Measurements from ENCODE around the gene DCTN2.
"Not testable (repeated sequence)": the region's sequence is repeated elsewhere in the genome, so short reads cannot be mapped to it uniquely, and the experiment has no call there.

DCTN2 gene

GRCh38 chr12:57517187-57517586 lies 29.8 kb downstream of the DCTN2 start:
- in situ Hi-C loops (cut with MboI; ENCODE audit: low sequenced_read_pairs) = no loop called here

DNA sequence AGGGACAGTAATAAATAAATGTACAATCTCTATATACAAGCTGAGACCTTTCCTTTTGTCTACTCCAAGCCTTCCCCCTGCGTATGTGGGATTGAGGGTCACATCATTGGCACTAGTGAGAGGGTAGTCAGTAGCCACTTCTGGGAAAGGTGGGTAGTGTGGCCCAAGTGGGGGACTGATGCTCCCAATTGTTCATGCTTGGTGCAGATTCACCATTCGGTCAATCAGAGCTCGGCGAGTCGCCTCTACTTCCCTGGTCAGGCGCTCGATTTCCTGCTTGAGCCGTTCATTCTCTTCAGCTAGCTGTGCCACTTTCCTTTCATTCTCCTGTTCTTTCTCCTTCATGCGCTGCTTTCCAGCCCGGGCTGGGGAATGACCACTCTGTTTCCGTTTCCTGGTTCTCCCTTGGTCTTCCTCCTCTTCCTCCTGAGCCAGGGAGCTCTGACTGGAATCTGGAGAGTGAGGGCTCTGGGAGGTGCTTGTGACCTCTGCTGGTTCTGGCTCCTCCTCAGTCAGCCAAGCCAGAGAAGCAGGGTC lies 30.3 kb downstream of the DCTN2 start:
- in situ Hi-C loops (cut with MboI; ENCODE audit: low sequenced_read_pairs) = no loop called here

- in situ Hi-C loops (cut with MboI; ENCODE audit: low sequenced_read_pairs) = no loop called here
These were observed 31.0 kb downstream of the DCTN2 start for GRCh38 chr12:57515934-57516541.

DNA sequence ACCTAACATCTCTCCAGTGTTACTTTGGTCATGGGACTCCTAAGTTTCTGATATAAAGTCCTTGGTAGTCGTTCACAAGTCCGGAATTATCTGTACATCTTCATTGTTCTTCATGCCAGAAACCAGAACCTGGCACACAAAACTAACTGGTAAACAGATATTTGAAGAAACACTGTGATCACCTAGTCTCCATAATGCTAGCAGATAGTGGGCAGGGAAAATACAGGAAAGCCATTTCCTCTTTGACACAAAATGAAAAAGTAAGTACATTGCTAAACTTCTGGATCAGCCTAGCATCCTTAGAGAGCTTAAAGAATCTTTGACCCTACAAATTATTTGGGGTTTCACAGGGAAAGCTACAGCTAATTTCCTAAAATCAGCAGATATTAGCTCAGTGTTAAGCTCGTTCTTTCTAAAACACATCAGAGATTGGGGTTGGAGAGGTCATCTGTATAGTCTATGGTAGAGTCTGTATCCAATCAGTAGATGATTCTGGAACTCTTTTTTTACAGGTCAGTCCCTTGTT lies 31.5 kb downstream of the DCTN2 start:
- in situ Hi-C loops (cut with MboI; ENCODE audit: low sequenced_read_pairs) = no loop called here

DNA sequence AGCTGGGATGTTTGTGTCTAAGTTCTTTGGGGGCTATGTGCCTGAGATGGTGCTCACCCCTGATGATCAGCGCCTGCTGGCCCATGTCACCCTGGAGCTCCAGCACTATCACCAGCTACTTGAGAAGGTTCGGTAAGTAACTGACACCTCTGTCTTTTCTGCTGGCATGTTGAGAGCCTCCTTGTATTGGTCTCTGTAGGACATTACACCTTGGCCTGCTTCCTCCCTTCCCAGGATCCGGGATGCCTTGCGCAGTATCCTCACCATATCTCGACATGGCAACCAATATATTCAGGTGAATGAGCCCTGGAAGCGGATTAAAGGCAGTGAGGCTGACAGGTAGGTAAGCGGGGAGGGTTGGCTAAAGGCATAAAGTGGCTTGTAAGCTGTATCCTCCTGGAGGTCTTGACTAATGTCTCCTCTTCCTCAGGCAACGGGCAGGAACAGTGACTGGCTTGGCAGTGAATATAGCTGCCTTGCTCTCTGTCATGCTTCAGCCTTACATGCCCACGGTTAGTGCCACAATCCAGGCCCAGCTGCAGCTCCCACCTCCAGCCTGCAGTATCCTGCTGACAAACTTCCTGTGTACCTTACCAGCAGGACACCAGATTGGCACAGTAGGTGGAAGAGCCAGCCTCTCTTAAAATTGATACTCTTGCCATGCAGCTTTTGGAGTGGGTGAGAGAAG lies 32.1 kb downstream of the DCTN2 start:
- in situ Hi-C loops (cut with MboI; ENCODE audit: low sequenced_read_pairs) = no loop called here

GRCh38 chr12:57514246-57514645 lies 32.7 kb downstream of the DCTN2 start:
- in situ Hi-C loops (cut with MboI; ENCODE audit: low sequenced_read_pairs) = not testable (repeated sequence)

DNA sequence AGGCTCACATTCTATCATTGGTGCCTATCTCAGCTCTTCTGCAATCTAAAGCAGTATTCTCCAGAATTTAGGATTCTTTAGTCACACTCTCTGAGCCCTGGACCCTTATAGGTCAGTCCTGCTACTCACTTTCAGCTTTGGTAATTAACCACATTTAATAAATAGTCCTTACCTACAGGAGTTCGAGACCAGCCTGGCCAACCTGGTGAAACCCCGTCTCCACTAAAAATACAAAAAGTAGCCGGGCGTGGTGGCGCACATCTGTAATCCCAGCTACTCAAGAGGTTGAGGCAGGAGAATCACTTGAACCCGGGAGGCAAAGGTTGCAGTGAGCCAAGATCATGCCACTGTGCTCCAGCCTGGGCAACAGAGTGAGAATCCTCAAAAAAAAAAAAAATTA lies 33.3 kb downstream of the DCTN2 start:
- in situ Hi-C loops (cut with MboI; ENCODE audit: low sequenced_read_pairs) = not testable (repeated sequence)

GRCh38 chr12:57513266-57513665 lies 33.7 kb downstream of the DCTN2 start:
- in situ Hi-C loops (cut with MboI; ENCODE audit: low sequenced_read_pairs) = no loop called here

DNA sequence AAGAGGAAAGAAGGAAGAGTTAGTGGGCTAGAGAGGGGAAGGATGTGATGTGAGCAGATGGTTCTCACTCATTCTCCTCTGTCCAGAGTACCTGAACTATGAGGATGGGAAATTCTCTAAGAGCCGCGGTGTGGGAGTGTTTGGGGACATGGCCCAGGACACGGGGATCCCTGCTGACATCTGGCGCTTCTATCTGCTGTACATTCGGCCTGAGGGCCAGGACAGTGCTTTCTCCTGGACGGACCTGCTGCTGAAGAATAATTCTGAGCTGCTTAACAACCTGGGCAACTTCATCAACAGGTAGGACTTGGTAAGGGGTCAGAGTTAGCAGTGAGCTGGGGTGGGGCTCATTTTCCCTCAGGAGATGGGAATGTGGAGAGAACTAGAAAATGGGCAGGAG lies 34.3 kb downstream of the DCTN2 start:
- in situ Hi-C loops (cut with MboI; ENCODE audit: low sequenced_read_pairs) = no loop called here

GRCh38 chr12:57511588-57512325 lies 35.2 kb downstream of the DCTN2 start:
- in situ Hi-C loops (cut with MboI; ENCODE audit: low sequenced_read_pairs) = no loop called here

- in situ Hi-C loops (cut with MboI; ENCODE audit: low sequenced_read_pairs) = no loop called here
These were observed 35.8 kb downstream of the DCTN2 start for GRCh38 chr12:57511161-57511560.

GRCh38 chr12:57507796-57508195 lies 39.2 kb downstream of the DCTN2 start:
- in situ Hi-C loops (cut with MboI; ENCODE audit: low sequenced_read_pairs) = not testable (repeated sequence)

DNA sequence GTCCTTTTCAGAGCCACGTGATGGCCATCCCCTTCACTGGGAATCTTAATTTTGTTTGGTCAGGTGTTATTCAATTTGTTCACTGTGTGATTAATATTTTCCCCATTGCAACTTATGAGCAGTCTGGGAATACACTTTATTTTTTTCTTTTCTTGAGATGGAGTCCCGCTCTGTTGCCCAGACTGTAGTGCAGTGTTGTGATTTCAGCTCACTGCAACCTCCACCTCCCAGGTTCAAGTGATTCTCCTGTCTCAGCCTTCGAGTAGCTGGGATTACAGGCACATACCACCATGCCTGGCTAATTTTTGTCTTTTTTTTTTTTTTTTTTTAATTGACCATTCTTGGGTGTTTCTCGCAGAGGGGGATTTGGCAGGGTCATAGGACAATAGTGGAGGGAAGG lies 40.5 kb downstream of the DCTN2 start:
- in situ Hi-C loops (cut with MboI; ENCODE audit: low sequenced_read_pairs) = not testable (repeated sequence)

- in situ Hi-C loops (cut with MboI; ENCODE audit: low sequenced_read_pairs) = not testable (repeated sequence)
These were observed 44.6 kb downstream of the DCTN2 start for GRCh38 chr12:57502311-57502969.

DNA sequence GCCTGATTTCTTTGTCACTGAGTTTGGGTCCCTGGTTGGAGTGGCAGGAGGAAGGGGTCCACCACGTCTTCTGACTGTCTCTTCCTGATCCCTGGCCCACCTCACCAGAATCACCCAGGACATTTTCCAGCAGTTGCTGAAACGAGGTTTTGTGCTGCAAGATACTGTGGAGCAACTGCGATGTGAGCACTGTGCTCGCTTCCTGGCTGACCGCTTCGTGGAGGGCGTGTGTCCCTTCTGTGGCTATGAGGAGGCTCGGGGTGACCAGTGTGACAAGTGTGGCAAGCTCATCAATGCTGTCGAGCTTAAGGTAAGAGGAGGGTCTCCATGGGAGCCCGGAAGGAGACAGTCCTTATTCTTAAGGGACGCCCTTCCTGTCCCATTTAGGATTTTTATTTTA lies 46.8 kb downstream of the DCTN2 start:
- in situ Hi-C loops (cut with MboI; ENCODE audit: low sequenced_read_pairs) = no loop called here

- in situ Hi-C loops (cut with MboI; ENCODE audit: low sequenced_read_pairs) = no loop called here
These were observed 48.4 kb downstream of the DCTN2 start for GRCh38 chr12:57498571-57498970.

DNA sequence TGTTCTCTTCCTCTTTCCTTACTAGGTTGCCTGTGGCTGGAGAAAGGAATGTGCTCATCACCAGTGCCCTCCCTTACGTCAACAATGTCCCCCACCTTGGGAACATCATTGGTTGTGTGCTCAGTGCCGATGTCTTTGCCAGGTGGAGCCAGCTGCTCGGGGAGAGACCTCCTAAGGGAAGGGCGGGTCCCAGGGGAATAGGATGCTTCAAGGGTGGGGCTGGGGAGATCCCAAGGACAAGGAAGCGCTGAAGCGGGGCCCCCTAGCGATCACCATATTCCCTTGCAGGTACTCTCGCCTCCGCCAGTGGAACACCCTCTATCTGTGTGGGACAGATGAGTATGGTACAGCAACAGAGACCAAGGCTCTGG lies 48.9 kb downstream of the DCTN2 start:
- in situ Hi-C loops (cut with MboI; ENCODE audit: low sequenced_read_pairs) = no loop called here

- in situ Hi-C loops (cut with MboI; ENCODE audit: low sequenced_read_pairs) = no loop called here
These were observed 49.5 kb downstream of the DCTN2 start for GRCh38 chr12:57497223-57498131.

GRCh38 chr12:57496822-57497221 lies 50.2 kb downstream of the DCTN2 start:
- in situ Hi-C loops (cut with MboI; ENCODE audit: low sequenced_read_pairs) = no loop called here

DNA sequence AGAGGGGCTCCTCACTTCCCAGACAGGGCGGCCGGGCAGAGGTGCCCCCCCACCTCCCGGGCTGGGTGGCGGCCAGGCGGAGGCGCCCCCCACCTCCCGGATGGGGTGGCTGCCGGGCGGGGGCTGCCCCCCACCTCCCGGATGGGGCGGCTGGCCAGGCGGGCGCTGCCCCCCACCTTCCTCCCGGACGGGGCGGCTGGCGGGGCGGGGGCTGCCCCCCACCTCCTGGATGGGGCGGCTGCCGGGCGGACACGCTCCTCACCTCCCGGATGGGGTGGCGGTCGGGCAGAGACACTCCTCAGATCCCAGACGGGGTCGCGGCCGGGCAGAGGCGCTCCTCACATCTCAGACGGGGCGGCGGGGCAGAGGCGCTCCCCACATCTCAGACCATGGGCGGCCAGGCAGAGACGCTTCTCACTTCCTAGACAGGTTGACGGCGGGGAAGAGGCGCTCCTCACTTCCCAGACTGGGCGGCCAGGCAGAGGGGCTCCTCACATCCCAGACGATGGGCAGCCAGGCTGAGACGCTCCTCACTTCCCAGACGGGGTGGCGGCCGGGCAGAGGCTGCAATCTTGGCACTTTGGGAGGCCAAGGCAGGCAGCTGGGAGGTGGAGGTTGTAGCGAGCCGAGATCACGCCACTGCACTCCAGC lies 51.8 kb downstream of the DCTN2 start:
- in situ Hi-C loops (cut with MboI; ENCODE audit: low sequenced_read_pairs) = not testable (repeated sequence)
